Activated CD8-positive, alpha-beta T cell treated with anti-CD3 and anti-CD28 coated beads, Interleukin-2, amount 10 ng/mL, durations not matched to agents 7 days and 5 days (primary cell): Measurements from ENCODE around the gene ZC3H15. TPM values are rescaled to one million over a fixed set of nuclear protein-coding genes. Genes with fewer than 3 reads are reported as not detected.
A peak's percentile ranks its signal among the peaks of the same experiment; 100 is the strongest.
"Not testable (repeated sequence)": the region's sequence is repeated elsewhere in the genome, so short reads cannot be mapped to it uniquely, and the experiment has no call there.

ENCODE experiments used
- ATAC-seq: fragments of 150-1000 bp; cut with Tn5 transposase; one replicate; pipeline ENCODE4 v1.10.0; 2021; ENCODE audit warnings: moderate library complexity
- CTCF ChIA-PET: fragments of 350-600 bp; sonication (Branson Sonifier 250); formaldehyde crosslinking; loops from one replicate; lab custom pipeline; 2021; ENCODE audit warnings: antibody characterized with exemption; lab: Charles Lee
- POLR2A ChIA-PET: fragments of 350-600 bp; sonication (Branson Sonifier 250); formaldehyde crosslinking; loops from one replicate; lab custom pipeline; 2021; ENCODE audit warnings: antibody characterized with exemption; lab: Charles Lee
- DNase-seq: peaks from one replicate; pipeline ENCODE4 v3.0.0-alpha.2; 2020
- H3K27ac Mint-ChIP-seq: one replicate; pipeline ENCODE4 v1.8.0; 2021; ENCODE audit warnings: mild to moderate bottlenecking, mixed read lengths
- H3K27me3 Mint-ChIP-seq: one replicate; pipeline ENCODE4 v1.8.0; 2021; ENCODE audit warnings: low read depth, mixed read lengths
- H3K36me3 Mint-ChIP-seq: one replicate; pipeline ENCODE4 v1.8.0; 2021; ENCODE audit warnings: low read depth, mixed read lengths
- H3K4me1 Mint-ChIP-seq: one replicate; pipeline ENCODE4 v1.8.0; 2021; ENCODE audit warnings: low read depth, mixed read lengths
- H3K4me3 Mint-ChIP-seq: one replicate; pipeline ENCODE4 v1.8.0; 2021; ENCODE audit warnings: mild to moderate bottlenecking, mixed read lengths
- H3K9me3 Mint-ChIP-seq: one replicate; pipeline ENCODE4 v1.8.0; 2022; ENCODE audit warnings: mixed read lengths; ENCODE audit not compliant: insufficient read depth
- total RNA-seq, 2 experiments: library from RNA; stranded (reverse); gene quantifications; one replicate each; pipeline ENCODE4 v1.2.3, GENCODE V29; 2021

The ZC3H15 gene
- total RNA-seq, 2 experiments from 2014 or later: 68.1 to 73.7 TPM

DNA sequence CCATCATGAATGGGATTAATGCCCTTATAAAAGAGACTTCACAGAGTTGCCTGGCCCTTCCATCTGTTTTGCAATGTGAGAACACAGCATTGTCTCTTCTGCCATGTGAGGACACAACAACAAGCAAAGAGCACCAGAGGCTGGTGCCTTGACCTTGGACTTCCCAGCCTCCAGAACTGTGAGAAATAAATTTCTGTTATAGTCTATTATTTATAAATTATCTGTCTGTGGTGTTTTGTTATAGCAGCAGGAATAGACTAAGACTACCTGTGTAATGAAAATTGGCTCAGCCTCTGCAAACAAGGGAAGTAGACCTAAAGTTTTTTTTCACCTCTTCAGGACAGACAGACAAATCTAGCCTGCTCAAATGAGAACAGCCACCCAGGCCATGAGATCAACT, 19.3 kb upstream of the ZC3H15 start:
- no peaks in the 10 kb centered on the region for H3K4me1 Mint-ChIP-seq

DNA sequence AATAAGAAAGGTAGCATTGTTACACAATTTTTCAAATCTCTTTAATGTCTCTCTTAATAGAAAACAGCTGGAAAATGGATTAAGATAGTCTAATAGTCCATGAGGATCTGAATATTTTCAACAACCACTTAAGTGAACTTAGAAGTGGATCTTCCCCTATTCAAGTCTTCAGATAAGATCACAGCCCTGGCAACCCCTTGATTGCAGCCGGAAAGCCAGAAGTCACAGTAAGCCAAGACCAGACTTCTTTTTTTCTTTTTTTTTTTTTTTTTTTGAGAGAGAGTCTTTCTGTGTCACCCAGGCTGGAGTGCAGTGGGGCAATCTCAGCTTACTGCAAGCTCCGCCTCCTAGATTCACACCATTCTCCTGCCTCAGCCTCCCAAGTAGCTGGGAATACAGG, 18.6 kb upstream of the ZC3H15 start:
- Mint-ChIP-seq H3K4me3 (no peak overlapping the region), H3K27ac (no peak overlapping the region), H3K4me1 (no peaks in the 10 kb centered on the region), H3K27me3 (no peaks in the 10 kb centered on the region), H3K36me3 (peaks cover 5% of the 10 kb centered on the region), H3K9me3 (peaks cover 12% of the 10 kb centered on the region)
- DNase-seq: no peak
- CTCF ChIA-PET: interaction anchor here (0.6 kb wide), 1 partner anchor 1208 kb away, joined by 3 read pairs; no protein-coding TSS in a partner anchor
- no peak for ATAC-seq
- POLR2A ChIA-PET: no interaction called here

More for the DNA sequence above, 19.3 kb upstream of the ZC3H15 start:
- Mint-ChIP-seq H3K27ac (no peak overlapping the region), H3K4me3 (no peak overlapping the region), H3K36me3 (no peaks in the 10 kb centered on the region), H3K9me3 (peaks cover 6% of the 10 kb centered on the region), H3K27me3 (no peaks in the 10 kb centered on the region)
- POLR2A ChIA-PET: no interaction called here
- DNase-seq (no peak), ATAC-seq (no peak)
- CTCF ChIA-PET: interaction anchor here (0.6 kb wide), 1 partner anchor 1207 kb away, joined by 3 read pairs; no protein-coding TSS in a partner anchor

DNA sequence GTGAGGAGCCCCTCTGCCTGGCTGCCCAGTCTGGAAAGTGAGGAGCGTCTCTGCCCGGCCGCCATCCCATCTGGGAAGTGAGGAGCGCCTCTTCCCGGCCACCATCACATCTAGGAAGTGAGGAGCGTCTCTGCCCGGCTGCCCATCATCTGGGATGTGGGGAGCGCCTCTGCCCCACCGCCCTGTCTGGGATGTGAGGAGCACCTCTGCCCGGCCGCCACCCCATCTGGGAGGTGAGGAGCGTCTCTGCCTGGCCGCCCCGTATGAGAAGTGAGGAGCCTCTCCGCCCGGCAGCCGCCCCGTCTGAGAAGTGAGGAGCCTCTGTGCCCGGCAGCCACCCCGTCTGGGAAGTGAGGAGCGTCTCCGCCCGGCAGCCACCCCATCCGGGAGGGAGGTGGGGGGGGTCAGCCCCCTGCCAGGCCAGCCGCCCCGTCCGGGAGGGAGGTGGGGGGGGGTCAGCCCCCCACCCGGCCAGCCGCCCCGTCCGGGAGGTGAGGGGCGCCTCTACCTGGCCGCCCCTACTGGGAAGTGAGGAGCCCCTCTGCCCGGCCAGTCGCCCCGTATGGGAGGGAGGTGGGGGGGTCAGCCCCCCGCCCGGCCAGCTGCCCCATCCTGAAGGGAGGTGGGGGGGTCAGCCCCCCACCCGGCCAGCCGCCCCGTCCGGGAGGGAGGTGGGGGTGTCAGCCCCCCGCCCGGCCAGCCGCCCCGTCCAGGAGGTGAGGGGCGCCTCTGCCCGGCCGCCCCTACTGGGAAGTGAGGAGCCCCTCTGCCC, 13.2 kb upstream of the ZC3H15 start:
- not testable (repeated sequence) for H3K4me3 Mint-ChIP-seq

DNA sequence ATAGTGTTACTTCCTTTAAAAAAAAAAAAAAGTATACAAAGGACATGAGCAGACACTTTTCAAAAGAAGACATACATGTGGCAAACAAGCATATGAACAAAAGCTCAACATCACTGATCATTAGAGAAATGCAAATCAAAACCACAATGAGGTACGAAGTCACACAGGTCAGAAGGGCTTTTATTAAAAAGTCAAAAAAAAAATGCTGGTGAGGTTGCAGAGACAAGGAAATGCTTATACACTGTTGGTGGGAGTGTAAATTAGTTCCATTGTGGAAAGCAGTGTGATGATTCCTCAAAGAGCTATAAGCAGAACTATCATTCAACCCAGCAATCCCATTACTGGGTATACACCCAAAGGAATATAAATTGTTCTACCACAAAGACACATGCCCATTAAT, 11.8 kb upstream of the ZC3H15 start:
- H3K27ac Mint-ChIP-seq, DNase-seq, ATAC-seq, H3K27me3 Mint-ChIP-seq, H3K36me3 Mint-ChIP-seq, POLR2A ChIA-PET, H3K4me1 Mint-ChIP-seq, H3K4me3 Mint-ChIP-seq: not testable (repeated sequence)
- CTCF ChIA-PET: interaction anchor here (0.6 kb wide), 1 partner anchor 844 kb away, joined by 4 read pairs; no protein-coding TSS in a partner anchor
- peaks cover 12% of the 10 kb centered on the region for H3K9me3 Mint-ChIP-seq

More for the DNA sequence above, 13.2 kb upstream of the ZC3H15 start:
- H3K4me1 Mint-ChIP-seq, ATAC-seq, POLR2A ChIA-PET, DNase-seq, CTCF ChIA-PET, H3K27ac Mint-ChIP-seq, H3K36me3 Mint-ChIP-seq, H3K27me3 Mint-ChIP-seq: not testable (repeated sequence)
- peaks cover 12% of the 10 kb centered on the region for H3K9me3 Mint-ChIP-seq

DNA sequence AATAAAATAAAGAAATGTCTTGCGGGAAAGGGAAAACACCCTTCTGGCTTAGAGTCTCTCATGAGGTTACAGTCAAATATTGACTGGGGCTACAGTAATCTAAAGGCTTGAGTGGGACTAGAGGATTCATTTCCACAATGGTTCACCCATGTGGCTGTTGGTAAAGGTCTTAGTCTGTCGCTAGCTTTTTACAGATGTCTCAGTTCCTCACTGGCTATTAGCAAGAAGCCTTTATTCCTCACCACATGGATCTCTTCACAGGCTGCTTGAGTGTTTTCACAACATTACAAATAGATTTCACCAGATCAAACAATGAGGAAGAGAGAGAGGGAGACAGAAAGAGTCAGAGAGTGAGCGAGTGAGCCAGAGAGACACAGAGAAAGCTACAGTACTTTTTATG, 8.3 kb upstream of the ZC3H15 start:
- Mint-ChIP-seq H3K36me3 (no peaks in the 10 kb centered on the region), H3K9me3 (no peaks in the 10 kb centered on the region), H3K4me1 (peaks cover 3% of the 10 kb centered on the region), H3K4me3 (no peak overlapping the region), H3K27me3 (no peaks in the 10 kb centered on the region), H3K27ac (no peak overlapping the region)
- no peak for DNase-seq
- CTCF ChIA-PET: no interaction called here
- POLR2A ChIA-PET: no interaction called here
- no peak for ATAC-seq

DNA sequence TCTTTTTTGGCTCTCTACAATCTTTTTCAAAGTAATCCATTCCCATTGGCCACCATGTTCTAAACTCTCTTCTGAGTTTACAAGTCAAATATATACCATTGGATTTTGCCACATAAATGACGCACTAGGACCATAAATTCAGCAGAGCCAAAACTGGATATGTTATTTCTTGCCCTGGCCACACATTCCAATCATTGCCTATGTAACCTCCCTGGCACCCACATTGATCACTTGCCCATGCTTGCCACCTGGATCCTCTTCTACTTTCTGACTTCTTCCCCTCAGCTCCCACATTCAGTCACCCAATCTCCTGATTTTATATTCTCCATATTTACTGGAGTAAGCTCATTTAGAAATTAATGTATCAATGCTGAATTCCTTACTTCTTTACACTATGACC, 5.1 kb upstream of the ZC3H15 start:
- Mint-ChIP-seq H3K27ac (no peak overlapping the region), H3K4me1 (peaks cover 20% of the 10 kb centered on the region), H3K36me3 (no peaks in the 10 kb centered on the region), H3K27me3 (no peaks in the 10 kb centered on the region), H3K9me3 (no peaks in the 10 kb centered on the region), H3K4me3 (no peak overlapping the region)
- CTCF ChIA-PET: interaction anchor here (1.2 kb wide), 1 partner anchor 23 kb away, joined by 3 read pairs; no protein-coding TSS in a partner anchor
- no peak for DNase-seq
- POLR2A ChIA-PET: no interaction called here
- no peak for ATAC-seq

DNA sequence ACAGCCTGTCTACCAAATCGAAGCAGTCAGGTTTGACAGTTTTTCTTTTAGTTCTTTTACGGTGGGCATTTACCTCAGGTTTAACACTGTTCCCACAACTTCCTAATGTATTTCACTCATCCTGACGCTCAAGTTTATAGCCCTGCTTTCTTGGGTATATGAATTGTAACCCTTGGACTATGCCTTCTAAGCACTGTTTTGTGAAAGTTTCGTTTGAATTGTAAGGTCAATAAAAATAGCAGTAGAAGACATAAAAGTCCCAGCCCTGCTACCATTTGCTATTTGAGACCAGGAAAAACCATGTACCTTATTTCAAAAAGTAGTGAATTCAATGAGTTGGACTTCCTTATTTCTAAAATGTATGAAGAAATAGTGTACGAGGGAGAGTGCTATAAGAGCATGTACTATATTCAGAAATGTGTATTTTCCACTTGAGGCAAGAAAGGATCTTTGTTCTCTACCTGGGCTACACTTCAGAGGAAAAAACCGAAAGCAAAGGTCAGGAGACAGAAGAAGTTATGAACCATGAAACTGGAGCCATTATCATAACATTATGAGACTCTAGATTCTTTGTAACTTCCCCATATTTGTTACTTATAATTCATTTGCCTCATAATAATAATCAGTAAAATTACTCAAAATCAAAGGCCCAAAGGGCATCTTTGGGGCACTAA, 1.9 kb upstream of the ZC3H15 start:
- H3K27ac Mint-ChIP-seq: peak overlapping the region; percentile 4
- DNase-seq: no peak
- H3K27me3 Mint-ChIP-seq: no peaks in the 10 kb centered on the region
- ChIA-PET CTCF (no interaction called here), POLR2A (no interaction called here)
- H3K36me3 Mint-ChIP-seq: peaks cover 11% of the 10 kb centered on the region
- H3K4me1 Mint-ChIP-seq: peaks cover 38% of the 10 kb centered on the region
- ATAC-seq: no peak
- peak overlapping the region; percentile 43 for H3K4me3 Mint-ChIP-seq
- H3K9me3 Mint-ChIP-seq: no peaks in the 10 kb centered on the region

DNA sequence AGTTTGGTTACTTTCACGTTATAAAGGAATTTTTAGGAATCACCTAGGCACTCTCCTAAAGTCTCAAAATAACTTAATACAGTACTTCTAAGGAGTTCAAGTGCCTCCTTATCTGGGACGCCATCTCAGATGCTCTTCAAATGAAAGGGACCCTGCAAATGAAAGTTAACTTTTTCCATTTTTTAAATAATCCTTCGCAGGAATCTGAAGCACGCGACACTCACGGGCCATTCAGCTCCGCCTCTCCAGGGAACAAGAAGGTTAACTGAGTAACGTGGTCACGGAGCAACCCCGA, 537 bp upstream of the ZC3H15 start:
- H3K27me3 Mint-ChIP-seq: no peaks in the 10 kb centered on the region
- peak overlapping the region; percentile 98 for H3K4me3 Mint-ChIP-seq
- peaks cover 49% of the 10 kb centered on the region for H3K4me1 Mint-ChIP-seq
- no peak for DNase-seq
- peak overlapping the region; percentile 96 for H3K27ac Mint-ChIP-seq
- POLR2A ChIA-PET: interaction anchor here (0.8 to 2.1 kb wide), 6 partner anchors 13 to 178 kb away, joined by 3 to 13 read pairs (median 3); partner anchors contain the start of gene ITGAV
- peaks cover 18% of the 10 kb centered on the region for H3K36me3 Mint-ChIP-seq
- H3K9me3 Mint-ChIP-seq: no peaks in the 10 kb centered on the region
- ATAC-seq: no peak
- CTCF ChIA-PET: interaction anchor here (0.7 to 1.5 kb wide), 4 partner anchors 11 to 157 kb away, joined by 3 to 7 read pairs (median 4); no protein-coding TSS in a partner anchor

DNA sequence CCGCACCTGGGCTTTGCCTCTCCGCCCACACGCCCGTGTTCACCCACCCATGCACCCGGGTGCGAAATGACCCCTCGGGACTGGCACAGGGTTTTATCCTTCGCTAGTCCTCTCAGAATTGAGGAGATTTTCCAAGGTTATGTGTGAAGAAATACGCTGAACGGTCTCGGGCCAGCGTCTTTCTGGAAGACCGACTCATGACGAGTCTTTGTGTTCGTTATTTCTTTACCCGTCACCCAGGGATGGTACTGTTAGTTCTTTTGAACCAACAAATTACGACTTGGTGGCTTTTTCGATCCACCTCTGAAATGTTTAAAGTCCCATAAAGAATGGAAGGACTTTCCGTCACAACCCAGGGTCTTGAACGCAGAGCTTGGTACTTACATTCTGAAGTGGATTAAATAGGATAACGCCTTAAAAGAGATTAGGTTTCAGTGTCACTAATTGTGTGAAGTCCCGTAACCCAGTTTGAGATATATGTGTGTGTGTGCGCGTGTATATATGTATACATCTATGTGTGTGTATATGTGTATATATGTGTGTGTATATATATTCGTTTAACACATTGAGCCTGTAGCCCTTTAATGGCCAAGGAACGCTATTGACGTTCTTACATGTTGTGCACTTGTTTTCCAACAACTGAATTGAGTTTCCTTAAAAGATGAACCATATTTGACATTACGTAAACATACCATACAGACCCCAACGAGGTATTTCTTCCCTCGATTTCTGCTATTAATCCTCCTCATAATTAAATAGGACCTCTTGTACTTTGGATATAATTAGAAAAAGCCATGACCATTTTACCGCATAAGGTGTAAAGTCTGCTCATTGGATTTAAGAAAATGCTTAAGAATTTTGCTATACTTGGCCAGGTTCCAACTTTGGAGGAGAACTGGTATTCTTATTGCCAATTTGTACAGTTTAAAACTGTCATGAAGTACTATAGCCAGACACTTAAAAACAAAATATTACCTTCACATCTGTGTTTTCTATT, 889 bp downstream of the ZC3H15 start:
- ChIA-PET POLR2A (interaction anchor here (0.7 to 2.1 kb wide), 6 partner anchors 12 to 102 kb away, joined by 3 to 13 read pairs (median 3); partner anchors contain the start of gene ITGAV), CTCF (interaction anchor here (1.0 to 1.5 kb wide), 3 partner anchors 17 to 155 kb away, joined by 3 to 7 read pairs (median 5); no protein-coding TSS in a partner anchor)
- Mint-ChIP-seq H3K4me3 (peak overlapping the region; percentile 98), H3K9me3 (no peaks in the 10 kb centered on the region), H3K4me1 (peaks cover 63% of the 10 kb centered on the region), H3K36me3 (peaks cover 18% of the 10 kb centered on the region), H3K27me3 (no peaks in the 10 kb centered on the region), H3K27ac (peak overlapping the region; percentile 96)
- DNase-seq (no peak), ATAC-seq (no peak)

DNA sequence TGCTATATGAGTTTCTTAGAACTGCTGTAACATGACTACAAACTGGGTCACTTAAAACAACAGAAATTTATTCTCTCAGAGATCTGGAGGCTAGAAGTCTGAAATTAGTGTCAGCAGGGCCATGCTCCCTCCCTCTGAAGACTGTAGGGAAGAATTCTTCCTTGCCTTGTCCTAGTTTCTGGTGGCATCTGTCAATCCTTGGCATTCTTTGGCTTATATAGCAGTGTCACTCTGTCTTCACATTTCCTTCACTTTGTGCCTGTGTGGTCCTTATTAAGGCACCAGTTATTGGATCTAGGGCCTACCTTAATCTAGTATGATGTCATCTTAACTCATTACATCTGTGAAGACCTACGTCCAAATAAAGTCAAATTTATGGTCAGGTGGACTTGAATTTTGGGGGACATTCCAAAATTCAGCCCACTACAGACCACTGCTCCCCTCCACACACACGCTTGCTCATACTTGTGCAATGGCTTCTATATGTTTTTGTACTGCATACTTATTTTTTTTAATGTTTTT, 7.6 kb downstream of the ZC3H15 start:
- CTCF ChIA-PET: interaction anchor here (1.3 to 2.6 kb wide), 3 partner anchors 10 to 147 kb away, joined by 4 to 12 read pairs (median 5); no protein-coding TSS in a partner anchor
- H3K36me3 Mint-ChIP-seq: peaks cover 42% of the 10 kb centered on the region

DNA sequence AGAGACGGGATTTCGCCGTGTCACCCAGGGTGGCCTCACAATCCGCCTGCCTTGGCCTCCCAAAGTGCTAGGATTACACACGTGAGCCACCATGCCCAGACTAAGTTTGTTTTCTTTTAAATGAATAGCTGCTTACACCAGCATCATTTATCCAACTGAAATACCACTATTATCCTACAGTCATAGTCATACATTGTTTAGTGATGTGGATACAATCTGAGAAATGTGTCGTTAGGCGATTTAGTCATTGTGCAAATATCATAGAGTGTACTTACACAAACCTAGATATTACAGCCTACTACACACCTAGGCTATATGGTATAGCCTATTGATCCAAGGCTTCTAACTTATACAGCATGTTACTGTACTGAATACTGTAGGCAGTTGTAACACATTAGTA, 10.3 kb downstream of the ZC3H15 start:
- ChIA-PET POLR2A (no interaction called here), CTCF (interaction anchor here (1.4 to 1.8 kb wide), 2 partner anchors 8 to 11 kb away, joined by 4 to 7 read pairs; partner anchors contain the start of gene ZC3H15)
- DNase-seq (no peak), ATAC-seq (no peak)
- Mint-ChIP-seq H3K4me3 (no peak overlapping the region), H3K36me3 (peaks cover 49% of the 10 kb centered on the region), H3K9me3 (no peaks in the 10 kb centered on the region), H3K4me1 (peaks cover 29% of the 10 kb centered on the region), H3K27ac (no peak overlapping the region), H3K27me3 (no peaks in the 10 kb centered on the region)

More for the DNA sequence above, 7.6 kb downstream of the ZC3H15 start:
- DNase-seq (no peak), ATAC-seq (no peak)
- POLR2A ChIA-PET: no interaction called here
- no peak overlapping the region for H3K27ac Mint-ChIP-seq
- no peak overlapping the region for H3K4me3 Mint-ChIP-seq
- H3K27me3 Mint-ChIP-seq: no peaks in the 10 kb centered on the region
- peaks cover 48% of the 10 kb centered on the region for H3K4me1 Mint-ChIP-seq
- H3K9me3 Mint-ChIP-seq: no peaks in the 10 kb centered on the region
